SK-MEL-5 (cell line): ENCODE results near the gene HLA-DMA. TPM values are rescaled to one million over a fixed set of nuclear protein-coding genes. Genes with fewer than 3 reads are reported as not detected.

Source experiments
- DNase-seq: peaks from one replicate; pipeline ENCODE4 v3.0.0-alpha.2; 2016; ENCODE audit warnings: low read depth, low spot score
- in situ Hi-C: cut with HindIII; loops from 2 replicates; pipeline ENCODE4 v1.10.0; 2016; ENCODE audit warnings: low sequenced_read_pairs, high pct_unique_total_duplicates, low pct_unique_long_range_greater_than_20kb
- polyA plus RNA-seq, 2 experiments: library from polyadenylated mRNA; depleted of rRNA; stranded (reverse); fragments of >200 nt; gene quantifications; 2 replicates each; pipeline ENCODE4 v1.2.3, GENCODE V29; 2015
- total RNA-seq: library from RNA; depleted of rRNA; stranded (reverse); fragments of >200 nt; shearing (Covaris generic); gene quantifications from 2 replicates; pipeline ENCODE4 v1.2.3, GENCODE V29; 2014; rRNA removed

The HLA-DMA gene
- total RNA-seq: 34.0 and 35.3 TPM in 2 replicates
- polyA plus RNA-seq (2015; cell fraction: cytosol; rRNA removed): 45.1 and 49.9 TPM in 2 replicates
- 12.0 and 29.2 TPM in 2 replicates for polyA plus RNA-seq (2015; cell fraction: nucleus; rRNA removed)

DNA sequence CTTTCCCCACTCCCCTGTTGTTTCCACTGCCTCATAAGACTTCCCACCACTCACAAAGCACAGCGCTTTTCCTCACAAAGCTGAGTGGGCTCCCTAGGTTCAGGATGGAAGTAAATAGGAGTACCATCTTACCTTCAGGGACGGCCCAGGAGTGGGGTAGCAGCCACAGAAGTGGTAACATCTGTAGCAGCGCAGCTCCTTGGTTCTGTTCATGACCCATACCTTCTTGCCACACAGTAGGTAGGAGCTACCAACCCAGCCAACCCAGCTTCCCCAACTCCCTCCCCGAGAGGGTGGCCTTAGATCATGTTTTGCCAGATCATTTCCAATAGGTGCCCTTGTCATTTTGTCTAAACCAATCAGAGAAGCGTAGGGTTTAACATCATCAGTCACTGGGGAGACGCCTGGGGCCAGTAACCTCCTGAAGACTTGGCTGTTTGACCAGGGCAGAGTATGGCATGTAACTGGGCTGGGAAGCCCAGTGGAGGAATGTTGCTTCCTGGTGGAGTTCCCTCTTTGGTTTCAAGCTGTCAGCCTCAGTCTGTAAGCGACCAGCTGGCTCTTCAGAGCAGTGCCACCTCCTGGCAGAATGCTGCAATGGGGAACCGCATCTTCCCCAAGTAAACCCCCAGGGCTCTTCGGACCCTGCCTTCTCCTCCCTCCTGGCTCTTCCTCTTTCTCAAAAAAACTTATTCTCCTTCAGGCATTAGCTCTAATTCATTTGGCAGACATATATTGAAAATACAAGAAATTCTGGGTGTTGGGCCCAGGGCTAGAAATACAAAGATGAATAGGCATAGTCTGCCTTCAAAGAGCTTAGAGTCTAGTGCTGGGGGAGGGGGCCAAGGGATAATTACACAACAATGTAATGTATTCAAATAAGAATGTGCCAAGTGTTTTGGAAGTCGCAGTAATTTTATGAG, at the start of gene HLA-DMA:
Gene HLA-DMA (minus strand): TSS at position 281 of the 923 bp plus-strand sequence. CDS start 61 bp downstream, at position 220.
- in situ Hi-C loops: no loop called here
- peak; percentile 98 for DNase-seq

GRCh38 chr6:33001685-33002084, 48.8 kb upstream of the HLA-DMA start:
- in situ Hi-C loops: no loop called here
- DNase-seq: no peak

- DNase-seq: peak; percentile 55
- in situ Hi-C loops: no loop called here
These were observed 47.2 kb upstream of the HLA-DMA start for GRCh38 chr6:33000055-33000454.

DNA sequence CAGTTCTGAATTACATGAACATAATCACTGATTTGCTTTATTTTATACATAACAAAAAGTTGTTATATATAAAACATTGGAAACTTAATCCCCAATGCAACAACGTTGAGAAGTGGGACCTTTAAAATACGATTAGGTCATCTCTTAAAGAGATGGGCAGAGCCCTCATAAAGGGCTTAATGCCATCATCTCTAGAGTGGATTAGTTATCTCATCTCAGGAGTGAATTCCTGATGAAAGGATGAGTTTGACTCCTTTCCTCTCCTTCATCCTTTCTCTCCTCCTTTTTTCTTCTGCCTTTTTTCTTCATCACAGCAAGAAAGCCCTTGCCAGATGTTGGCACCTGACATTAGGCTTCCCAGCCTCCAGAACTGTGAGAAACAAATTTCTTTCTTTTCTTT, 42.6 kb upstream of the HLA-DMA start:
- in situ Hi-C loops: loop anchor here (25.0 kb wide), 1 partner anchor 92 kb away; the partner anchor contains the start of gene HLA-DPB1
- DNase-seq: no peak

DNA sequence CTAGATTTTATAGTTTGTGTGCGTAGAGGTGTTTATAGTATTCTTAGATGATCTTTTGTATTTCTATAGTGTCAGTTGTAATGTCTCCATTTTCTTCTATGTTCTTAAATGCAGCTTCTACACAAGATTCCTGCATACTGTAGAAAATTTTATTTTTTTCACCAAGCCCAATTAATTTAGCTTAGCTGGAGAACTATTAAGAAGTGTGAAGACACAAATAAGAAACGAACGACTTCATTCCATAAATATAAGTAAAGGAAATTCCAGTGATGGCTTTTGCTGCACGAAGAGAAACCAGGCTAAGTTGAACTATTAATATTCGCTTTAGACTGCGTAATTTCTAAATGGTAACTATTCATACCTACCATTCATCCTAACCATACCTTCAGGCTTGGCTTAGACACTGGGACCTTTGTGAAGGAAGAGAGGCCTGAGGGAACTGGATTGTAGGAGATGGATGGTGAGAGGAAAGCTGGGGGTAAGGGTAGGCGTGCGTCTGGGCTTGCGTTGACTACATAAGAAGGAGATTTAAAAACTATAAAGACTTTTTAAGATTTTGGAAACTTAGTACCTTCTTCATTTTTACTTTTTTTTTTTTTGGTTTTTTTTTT, 40.6 kb upstream of the HLA-DMA start:
- in situ Hi-C loops: loop anchor here (25.0 kb wide), 1 partner anchor 94 kb away; the partner anchor contains the start of gene HLA-DPB1

GRCh38 chr6:32991972-32992371, 39.1 kb upstream of the HLA-DMA start:
- DNase-seq: no peak
- in situ Hi-C loops: loop anchor here (25.0 kb wide), 1 partner anchor 95 kb away; the partner anchor contains the start of gene HLA-DPB1

More for the DNA sequence above, 40.6 kb upstream of the HLA-DMA start:
- peak; percentile 61 for DNase-seq

GRCh38 chr6:32989368-32989767, 36.5 kb upstream of the HLA-DMA start:
- DNase-seq: no peak
- in situ Hi-C loops: loop anchor here (25.0 kb wide), 1 partner anchor 98 kb away; the partner anchor contains the start of gene HLA-DPB1

- DNase-seq: peak; percentile 90
- in situ Hi-C loops: loop anchor here (25.0 kb wide), 1 partner anchor 102 kb away; the partner anchor contains the start of gene HLA-DPB1
These were observed 31.9 kb upstream of the HLA-DMA start for GRCh38 chr6:32984622-32985389.

- in situ Hi-C loops: loop anchor here (25.0 kb wide), 1 partner anchor 103 kb away; the partner anchor contains the start of gene HLA-DPB1
- no peak for DNase-seq
These were observed 31.2 kb upstream of the HLA-DMA start for GRCh38 chr6:32983964-32984621.

GRCh38 chr6:32983493-32983848, 30.6 kb upstream of the HLA-DMA start:
- in situ Hi-C loops: loop anchor here (25.0 kb wide), 1 partner anchor 104 kb away; the partner anchor contains the start of gene HLA-DPB1
- DNase-seq: no peak

GRCh38 chr6:32982702-32983492, 30.0 kb upstream of the HLA-DMA start:
- in situ Hi-C loops: loop anchor here (25.0 kb wide), 1 partner anchor 104 kb away; the partner anchor contains the start of gene HLA-DPB1
- DNase-seq: peak; percentile 32

GRCh38 chr6:32982084-32982701, 29.3 kb upstream of the HLA-DMA start:
- in situ Hi-C loops: loop anchor here (25.0 kb wide), 1 partner anchor 105 kb away; the partner anchor contains the start of gene HLA-DPB1
- DNase-seq: no peak

GRCh38 chr6:32980488-32981038, 27.7 kb upstream of the HLA-DMA start:
- DNase-seq: no peak
- in situ Hi-C loops: loop anchor here (25.0 kb wide), 1 partner anchor 107 kb away; the partner anchor contains the start of gene HLA-DPB1

GRCh38 chr6:32979720-32980487, 27.0 kb upstream of the HLA-DMA start:
- no peak for DNase-seq
- in situ Hi-C loops: loop anchor here (25.0 kb wide), 1 partner anchor 107 kb away; the partner anchor contains the start of gene HLA-DPB1
